Natural killer cell (primary cell): ENCODE data around the gene CNTN2. TPM values are rescaled to one million over a fixed set of nuclear protein-coding genes. Genes with fewer than 3 reads are reported as not detected.

Source experiments
- ATAC-seq, 3 donors: fragments of 150-1000 bp in 2 of 3; fragments of 200-7000 bp in 1 of 3; cut with Tn5 transposase; 1 replicate in 1 of 3; 2 replicates in 2 of 3; pipeline ENCODE4 v1.10.0; 2021; ENCODE audit warnings: mild to moderate bottlenecking in 2 of 3, moderate library complexity in 2 of 3
- DNase-seq, 2 donors: peaks; one replicate each; pipeline versions ENCODE4 v3.0.0 to v3.0.0-alpha.2; 2013 to 2021; ENCODE audit warnings: mixed read lengths in 1 of 2
- H3K27ac ChIP-seq: one replicate; pipeline ENCODE4 v1.5.1; 2013; ENCODE audit warnings: mild to moderate bottlenecking, low read length
- H3K27me3 ChIP-seq: one replicate; pipeline ENCODE4 v1.6.1; 2013; ENCODE audit warnings: low read length; ENCODE audit not compliant: control insufficient read depth, insufficient read depth
- H3K36me3 ChIP-seq: one replicate; pipeline ENCODE4 v1.6.1; 2013; ENCODE audit warnings: low read length; ENCODE audit not compliant: control insufficient read depth, insufficient read depth
- H3K4me1 ChIP-seq: one replicate; pipeline ENCODE4 v1.6.1; 2013; ENCODE audit warnings: low read length; ENCODE audit not compliant: control insufficient read depth, insufficient read depth
- H3K4me3 ChIP-seq: one replicate; pipeline ENCODE4 v1.5.1; 2013; ENCODE audit warnings: low read length
- H3K9me3 ChIP-seq: one replicate; pipeline ENCODE4 v1.6.1; 2013; ENCODE audit warnings: low read length; ENCODE audit not compliant: control insufficient read depth, insufficient read depth
- H3K27ac Mint-ChIP-seq, 2 donors: one replicate each; pipeline ENCODE4 v1.8.0; 2022; ENCODE audit warnings: mild to moderate bottlenecking in 2 of 2, mixed read lengths in 2 of 2, moderate library complexity in 1 of 2
- H3K27me3 Mint-ChIP-seq, 2 donors: one replicate each; pipeline ENCODE4 v1.8.0; 2022; ENCODE audit warnings: low read depth in 2 of 2, mixed read lengths in 2 of 2
- H3K36me3 Mint-ChIP-seq: one replicate; pipeline ENCODE4 v1.8.0; 2022; ENCODE audit warnings: mixed read lengths
- H3K4me1 Mint-ChIP-seq, 2 donors: one replicate each; pipeline ENCODE4 v1.8.0; 2022; ENCODE audit warnings: mixed read lengths in 2 of 2
- H3K4me3 Mint-ChIP-seq: one replicate; pipeline ENCODE4 v1.8.0; 2022; ENCODE audit warnings: mild to moderate bottlenecking, moderate library complexity, mixed read lengths
- H3K9me3 Mint-ChIP-seq, 2 donors: one replicate each; pipeline ENCODE4 v1.8.0; 2022; ENCODE audit warnings: mixed read lengths in 2 of 2
- WGBS: methylation state at CpG from one replicate; pipeline ENCODE4 v1.1.7; 2013; ENCODE audit warnings: missing lambda C conversion rate; ENCODE audit not compliant: insufficient coverage; 5-methylcytosine and 5-hydroxymethylcytosine counted together
- intact Hi-C: fragments of 100-400 bp; cut with micrococcal nuclease; formaldehyde crosslinking; loops from one replicate; pipeline ENCODE4 v1.14.2; 2022
- total RNA-seq, 4 donors: library from RNA; stranded (reverse); fragments of 120-200 nt in 1 of 4; gene quantifications; one replicate each; pipeline versions ENCODE4 v1.2.3 to v1.2.4, GENCODE V29; 2013 to 2022
- TF ChIP-seq, protein P1 (sequence below): fragments of 200-600 bp; IDR thresholded peaks from one replicate; pipeline ENCODE4 v1.8.0; 2022; ENCODE audit warnings: antibody characterized with exemption

Gene CNTN2
- total RNA-seq, 3 donors from 2014 or later (not counting 1 experiment from before 2014, with no cell fraction given), result not detected

- DNase-seq, result no peak
- WGBS, result 89% methylated on average over 6 of the region's 6 CpGs
- no peak overlapping the region for H3K4me3 ChIP-seq
- H3K9me3 ChIP-seq, result no peaks in the 10 kb centered on the region
- no peak overlapping the region for H3K4me3 Mint-ChIP-seq
- H3K9me3 Mint-ChIP-seq, result no peaks in the 10 kb centered on the region
- intact Hi-C loops, result no loop called here
- TF ChIP-seq, protein P1, sequence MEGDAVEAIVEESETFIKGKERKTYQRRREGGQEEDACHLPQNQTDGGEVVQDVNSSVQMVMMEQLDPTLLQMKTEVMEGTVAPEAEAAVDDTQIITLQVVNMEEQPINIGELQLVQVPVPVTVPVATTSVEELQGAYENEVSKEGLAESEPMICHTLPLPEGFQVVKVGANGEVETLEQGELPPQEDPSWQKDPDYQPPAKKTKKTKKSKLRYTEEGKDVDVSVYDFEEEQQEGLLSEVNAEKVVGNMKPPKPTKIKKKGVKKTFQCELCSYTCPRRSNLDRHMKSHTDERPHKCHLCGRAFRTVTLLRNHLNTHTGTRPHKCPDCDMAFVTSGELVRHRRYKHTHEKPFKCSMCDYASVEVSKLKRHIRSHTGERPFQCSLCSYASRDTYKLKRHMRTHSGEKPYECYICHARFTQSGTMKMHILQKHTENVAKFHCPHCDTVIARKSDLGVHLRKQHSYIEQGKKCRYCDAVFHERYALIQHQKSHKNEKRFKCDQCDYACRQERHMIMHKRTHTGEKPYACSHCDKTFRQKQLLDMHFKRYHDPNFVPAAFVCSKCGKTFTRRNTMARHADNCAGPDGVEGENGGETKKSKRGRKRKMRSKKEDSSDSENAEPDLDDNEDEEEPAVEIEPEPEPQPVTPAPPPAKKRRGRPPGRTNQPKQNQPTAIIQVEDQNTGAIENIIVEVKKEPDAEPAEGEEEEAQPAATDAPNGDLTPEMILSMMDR, result no peak
- no peak overlapping the region for H3K27ac Mint-ChIP-seq
- ATAC-seq, result no peak
- H3K4me1 ChIP-seq, result no peaks in the 10 kb centered on the region
- H3K27me3 Mint-ChIP-seq, result peaks cover 15 to 22% of the 10 kb centered on the region in 2 donors
- no peaks in the 10 kb centered on the region for H3K4me1 Mint-ChIP-seq
- no peaks in the 10 kb centered on the region for H3K36me3 Mint-ChIP-seq
- H3K36me3 ChIP-seq, result no peaks in the 10 kb centered on the region
- H3K27me3 ChIP-seq, result peaks cover 2% of the 10 kb centered on the region
- H3K27ac ChIP-seq, result no peak overlapping the region
Observed at GRCh38 chr1:205049479-205049878, 6.5 kb downstream of the CNTN2 start.

GRCh38 chr1:205052690-205053089, 9.7 kb downstream of the CNTN2 start:
- no peak overlapping the region for H3K4me3 Mint-ChIP-seq
- H3K9me3 Mint-ChIP-seq, result no peaks in the 10 kb centered on the region
- 86% methylated on average over 10 of the region's 11 CpGs for WGBS
- peaks cover 0 to 4% of the 10 kb centered on the region in 2 donors for H3K27me3 Mint-ChIP-seq
- Histone ChIP-seq H3K27ac (no peak overlapping the region), H3K27me3 (no peaks in the 10 kb centered on the region), H3K4me3 (no peak overlapping the region), H3K4me1 (no peaks in the 10 kb centered on the region), H3K9me3 (no peaks in the 10 kb centered on the region), H3K36me3 (no peaks in the 10 kb centered on the region)
- H3K4me1 Mint-ChIP-seq, result no peaks in the 10 kb centered on the region
- no peak for DNase-seq
- ATAC-seq, result no peak
- no peak overlapping the region for H3K27ac Mint-ChIP-seq
- H3K36me3 Mint-ChIP-seq, result no peaks in the 10 kb centered on the region
- TF ChIP-seq, protein P1, result no peak
- intact Hi-C loops, result no loop called here

GRCh38 chr1:205053296-205053695, 10.3 kb downstream of the CNTN2 start:
- no peak overlapping the region for H3K4me3 Mint-ChIP-seq
- peaks cover 0 to 3% of the 10 kb centered on the region in 2 donors for H3K27me3 Mint-ChIP-seq
- H3K27me3 ChIP-seq, result no peaks in the 10 kb centered on the region
- H3K36me3 ChIP-seq, result no peaks in the 10 kb centered on the region
- TF ChIP-seq, protein P1, result no peak
- ATAC-seq, result no peak
- no peaks in the 10 kb centered on the region for H3K9me3 ChIP-seq
- no peaks in the 10 kb centered on the region for H3K36me3 Mint-ChIP-seq
- DNase-seq, result no peak
- H3K4me1 ChIP-seq, result no peaks in the 10 kb centered on the region
- H3K4me3 ChIP-seq, result no peak overlapping the region
- 85% methylated on average over 5 of the region's 5 CpGs for WGBS
- H3K9me3 Mint-ChIP-seq, result no peaks in the 10 kb centered on the region
- intact Hi-C loops, result no loop called here
- no peaks in the 10 kb centered on the region for H3K4me1 Mint-ChIP-seq
- no peak overlapping the region for H3K27ac Mint-ChIP-seq
- no peak overlapping the region for H3K27ac ChIP-seq

DNA sequence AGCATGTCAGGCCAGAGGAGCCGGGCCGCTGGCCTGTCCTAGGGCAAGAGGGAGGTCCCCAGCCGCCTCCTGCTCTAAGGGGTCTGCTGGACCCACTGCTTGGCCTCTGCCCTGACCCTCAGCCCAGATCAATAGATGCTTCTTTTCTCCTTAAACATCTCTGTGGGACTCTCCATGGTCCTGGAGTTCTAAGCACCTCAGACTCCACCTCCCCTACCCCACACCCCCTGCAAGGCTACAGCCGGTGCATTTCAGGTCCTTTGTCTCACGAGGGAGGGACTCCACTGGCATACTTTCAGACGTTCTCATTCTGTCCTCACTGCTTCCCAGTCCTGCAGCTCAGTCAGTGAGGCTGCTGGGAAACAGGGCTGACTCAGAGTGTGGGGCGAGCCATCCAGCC, 11.0 kb downstream of the CNTN2 start:
- no peaks in the 10 kb centered on the region for H3K27me3 ChIP-seq
- TF ChIP-seq, protein P1, result no peak
- H3K27ac ChIP-seq, result no peak overlapping the region
- intact Hi-C loops, result no loop called here
- no peaks in the 10 kb centered on the region for H3K4me1 Mint-ChIP-seq
- no peaks in the 10 kb centered on the region for H3K36me3 Mint-ChIP-seq
- H3K27me3 Mint-ChIP-seq, result no peaks in the 10 kb centered on the region
- ATAC-seq, result no peak
- H3K9me3 Mint-ChIP-seq, result no peaks in the 10 kb centered on the region
- H3K27ac Mint-ChIP-seq, result no peak overlapping the region
- H3K36me3 ChIP-seq, result no peaks in the 10 kb centered on the region
- H3K4me1 ChIP-seq, result no peaks in the 10 kb centered on the region
- H3K4me3 Mint-ChIP-seq, result no peak overlapping the region
- no peak overlapping the region for H3K4me3 ChIP-seq
- DNase-seq, result no peak
- WGBS, result 78% methylated on average over 7 of the region's 7 CpGs
- H3K9me3 ChIP-seq, result no peaks in the 10 kb centered on the region
